Panc1 (cell line): ENCODE results near the gene HRH2. TPM values are rescaled to one million over a fixed set of nuclear protein-coding genes. Genes with fewer than 3 reads are reported as not detected.

ENCODE experiments used
- ATAC-seq: fragments of 200-7000 bp; cut with Tn5 transposase; 2 replicates; pipeline ENCODE4 v1.9.1; 2020; ENCODE audit warnings: mild to moderate bottlenecking, moderate library complexity
- BruUV-seq: library from RNA; stranded (reverse); fragments of 400-500 nt; replicated peaks from 2 replicates; lab custom pipeline; 2021; lab: Mats Ljungman, UMichigan
- CTCF ChIA-PET: fragments of 300-600 bp; sonication (Branson Sonifier 250); formaldehyde crosslinking; loops from one replicate; lab custom pipeline; 2022; ENCODE audit warnings: antibody characterized with exemption; lab: Charles Lee
- POLR2A ChIA-PET: fragments of 300-600 bp; sonication (Branson Sonifier 250); formaldehyde crosslinking; loops from one replicate; lab custom pipeline; 2022; ENCODE audit warnings: antibody characterized with exemption; lab: Charles Lee
- DNase-seq: peaks from one replicate; pipeline ENCODE4 v3.0.0-alpha.2; 2010; ENCODE audit warnings: low read depth, low spot score
- H3K27ac ChIP-seq: 2 replicates; pipeline ENCODE4 v1.5.1; 2011; ENCODE audit warnings: mild to moderate bottlenecking, low read length, inconsistent platforms
- H3K27me3 ChIP-seq: fragments of 200-500 bp; sonication (Bioruptor generic); 2 replicates; pipeline ENCODE4 v1.6.0; 2014; ENCODE audit warnings: low read length, inconsistent platforms; ENCODE audit not compliant: control insufficient read depth, insufficient read depth
- H3K36me3 ChIP-seq: fragments of 200-500 bp; sonication (Bioruptor generic); 2 replicates; pipeline ENCODE4 v1.5.1; 2014; ENCODE audit warnings: inconsistent platforms, mild to moderate bottlenecking, low read length, moderate library complexity; ENCODE audit not compliant: control insufficient read depth, insufficient read depth
- H3K4me1 ChIP-seq: 2 replicates; pipeline ENCODE4 v1.5.1; 2011; ENCODE audit warnings: inconsistent platforms, mild to moderate bottlenecking, low read length, moderate library complexity; ENCODE audit not compliant: control insufficient read depth, insufficient read depth
- H3K4me3 ChIP-seq, 2 experiments: 2 replicates each; pipeline ENCODE4 v1.5.1; 2011 to 2012; ENCODE audit warnings: low read depth in 2 of 2, low read length in 2 of 2, mild to moderate bottlenecking in 2 of 2, inconsistent platforms in 1 of 2, moderate library complexity in 1 of 2
- H3K9me3 ChIP-seq: fragments of 200-500 bp; sonication (Bioruptor generic); 2 replicates; pipeline ENCODE4 v1.5.1; 2014; ENCODE audit warnings: low read depth, mild to moderate bottlenecking, inconsistent platforms, low read length, moderate library complexity; ENCODE audit not compliant: control insufficient read depth, insufficient read depth
- CTCF ChIP-seq: fragments of 450-650 bp; IDR thresholded peaks from 2 replicates; pipeline ENCODE4 v1.5.1; 2017; ENCODE audit warnings: mild to moderate bottlenecking
- POLR2AphosphoS5 ChIP-seq: IDR thresholded peaks from 2 replicates; pipeline ENCODE4 v1.6.1; 2012; ENCODE audit warnings: mild to moderate bottlenecking, low read depth, low read length, moderate library complexity
- SIN3A ChIP-seq: IDR thresholded peaks from 2 replicates; pipeline ENCODE4 v1.6.1; 2012; ENCODE audit warnings: low read depth, mild to moderate bottlenecking, low read length, moderate library complexity, borderline replicate concordance; ENCODE audit not compliant: insufficient read depth
- TCF7L2 ChIP-seq: IDR thresholded peaks from 2 replicates; pipeline ENCODE4 v1.6.1; 2011; ENCODE audit warnings: mild to moderate bottlenecking, low read depth, low read length, inconsistent platforms
- in situ Hi-C: cut with HindIII; loops from 2 replicates; pipeline ENCODE4 v1.10.0; 2016; ENCODE audit warnings: low sequenced_read_pairs, low pct_unique_long_range_greater_than_20kb
- intact Hi-C: fragments of 100-400 bp; cut with micrococcal nuclease; formaldehyde crosslinking; loops from one replicate; pipeline ENCODE4 v1.10.0; 2022; ENCODE audit not compliant: unreplicated experiment
- total RNA-seq: library from RNA; stranded (reverse); gene quantifications from one replicate; pipeline ENCODE4 v1.2.1, GENCODE V29; 2021; ENCODE audit not compliant: unreplicated experiment
- TF ChIP-seq, protein P1 (sequence below), 2 experiments: IDR thresholded peaks; 2 replicates each; pipeline ENCODE4 v1.6.1; 2011 to 2012; ENCODE audit warnings: low read depth in 2 of 2, control low read depth in 1 of 2, low read length in 1 of 2, mild to moderate bottlenecking in 1 of 2, moderate library complexity in 1 of 2; ENCODE audit not compliant: insufficient read depth in 1 of 2

Gene HRH2
- total RNA-seq, 1 experiment from 2014 or later: 0.33 TPM

- H3K36me3 ChIP-seq: no peaks in the 10 kb centered on the region
- ATAC-seq: no peak
- in situ Hi-C loops: no loop called here
- intact Hi-C loops: no loop called here
- BruUV-seq: no TSS peak
- peaks cover 18% of the 10 kb centered on the region for H3K27me3 ChIP-seq
- no peak for DNase-seq
- POLR2A ChIA-PET: no interaction called here
- H3K4me1 ChIP-seq: no peaks in the 10 kb centered on the region
- H3K4me3 ChIP-seq: no peak overlapping the region
- CTCF ChIA-PET: no interaction called here
- H3K9me3 ChIP-seq: no peaks in the 10 kb centered on the region
- TF ChIP-seq, protein P1, sequence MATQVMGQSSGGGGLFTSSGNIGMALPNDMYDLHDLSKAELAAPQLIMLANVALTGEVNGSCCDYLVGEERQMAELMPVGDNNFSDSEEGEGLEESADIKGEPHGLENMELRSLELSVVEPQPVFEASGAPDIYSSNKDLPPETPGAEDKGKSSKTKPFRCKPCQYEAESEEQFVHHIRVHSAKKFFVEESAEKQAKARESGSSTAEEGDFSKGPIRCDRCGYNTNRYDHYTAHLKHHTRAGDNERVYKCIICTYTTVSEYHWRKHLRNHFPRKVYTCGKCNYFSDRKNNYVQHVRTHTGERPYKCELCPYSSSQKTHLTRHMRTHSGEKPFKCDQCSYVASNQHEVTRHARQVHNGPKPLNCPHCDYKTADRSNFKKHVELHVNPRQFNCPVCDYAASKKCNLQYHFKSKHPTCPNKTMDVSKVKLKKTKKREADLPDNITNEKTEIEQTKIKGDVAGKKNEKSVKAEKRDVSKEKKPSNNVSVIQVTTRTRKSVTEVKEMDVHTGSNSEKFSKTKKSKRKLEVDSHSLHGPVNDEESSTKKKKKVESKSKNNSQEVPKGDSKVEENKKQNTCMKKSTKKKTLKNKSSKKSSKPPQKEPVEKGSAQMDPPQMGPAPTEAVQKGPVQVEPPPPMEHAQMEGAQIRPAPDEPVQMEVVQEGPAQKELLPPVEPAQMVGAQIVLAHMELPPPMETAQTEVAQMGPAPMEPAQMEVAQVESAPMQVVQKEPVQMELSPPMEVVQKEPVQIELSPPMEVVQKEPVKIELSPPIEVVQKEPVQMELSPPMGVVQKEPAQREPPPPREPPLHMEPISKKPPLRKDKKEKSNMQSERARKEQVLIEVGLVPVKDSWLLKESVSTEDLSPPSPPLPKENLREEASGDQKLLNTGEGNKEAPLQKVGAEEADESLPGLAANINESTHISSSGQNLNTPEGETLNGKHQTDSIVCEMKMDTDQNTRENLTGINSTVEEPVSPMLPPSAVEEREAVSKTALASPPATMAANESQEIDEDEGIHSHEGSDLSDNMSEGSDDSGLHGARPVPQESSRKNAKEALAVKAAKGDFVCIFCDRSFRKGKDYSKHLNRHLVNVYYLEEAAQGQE (IDR thresholded peaks at IDR 0.05; ENCODE audit: insufficient read depth in 1 of 2, low read depth in 2 of 2, low read length in 1 of 2): no peak
- TF ChIP-seq SIN3A: no peak
- no peak for TF ChIP-seq POLR2AphosphoS5
- H3K27ac ChIP-seq: no peak overlapping the region
Measured at GRCh38 chr5:175680020-175680419, 22.1 kb downstream of the HRH2 start.

GRCh38 chr5:175680463-175680862 lies 22.6 kb downstream of the HRH2 start:
- BruUV-seq: no TSS peak
- DNase-seq (no peak), ATAC-seq (no peak)
- CTCF ChIA-PET: no interaction called here
- Histone ChIP-seq H3K27me3 (peaks cover 19% of the 10 kb centered on the region), H3K4me1 (no peaks in the 10 kb centered on the region), H3K27ac (no peak overlapping the region), H3K36me3 (no peaks in the 10 kb centered on the region), H3K4me3 (no peak overlapping the region), H3K9me3 (no peaks in the 10 kb centered on the region)
- in situ Hi-C loops (no loop called here), intact Hi-C loops (no loop called here)
- TF ChIP-seq CTCF (no peak), SIN3A (no peak), POLR2AphosphoS5 (no peak), TCF7L2 (no peak)
- TF ChIP-seq, protein P1 (IDR thresholded peaks at IDR 0.05; ENCODE audit: insufficient read depth in 1 of 2, low read depth in 2 of 2, low read length in 1 of 2): no peak
- POLR2A ChIA-PET: no interaction called here
